Heart right ventricle (tissue), 16 donors: ENCODE data around the gene TLR8. TPM values are rescaled to one million over a fixed set of nuclear protein-coding genes. Genes with fewer than 3 reads are reported as not detected.

Source experiments
- ATAC-seq, 8 donors: fragments of 200-7000 bp; cut with Tn5 transposase; one replicate each; pipeline ENCODE4 v1.9.1; 2020; ENCODE audit warnings: mild to moderate bottlenecking in 8 of 8, moderate library complexity in 8 of 8, moderate number of reproducible peaks in 1 of 8
- DNase-seq, 2 donors: peaks; one replicate each; pipeline ENCODE4 v3.0.0-alpha.2; 2020
- H3K27ac ChIP-seq, 10 donors: fragments of 200-600 bp; sonication (generic) in 2 of 10; one replicate each; pipeline versions ENCODE4 v1.5.0 to v1.8.0; 2020 to 2022; ENCODE audit warnings: mild to moderate bottlenecking in 3 of 10
- H3K27me3 ChIP-seq, 7 donors: fragments of 200-600 bp; one replicate each; pipeline ENCODE4 v1.8.0; 2021 to 2022; ENCODE audit warnings: mild to moderate bottlenecking in 2 of 7
- H3K36me3 ChIP-seq, 9 donors: fragments of 200-600 bp; sonication (generic) in 1 of 9; one replicate each; pipeline versions ENCODE4 v1.5.0 to v1.8.0; 2020 to 2022; ENCODE audit warnings: mild to moderate bottlenecking in 2 of 9
- H3K4me1 ChIP-seq, 9 donors: fragments of 200-600 bp; sonication (generic) in 1 of 9; one replicate each; pipeline versions ENCODE4 v1.5.0 to v1.8.0; 2020 to 2022; ENCODE audit warnings: mild to moderate bottlenecking in 4 of 9
- H3K4me3 ChIP-seq, 10 donors: fragments of 200-600 bp; sonication (generic) in 2 of 10; one replicate each; pipeline versions ENCODE4 v1.5.0 to v1.8.0; 2020 to 2022; ENCODE audit warnings: mild to moderate bottlenecking in 7 of 10, moderate library complexity in 2 of 10
- H3K9me3 ChIP-seq, 11 donors: fragments of 200-600 bp in 10 of 11; sonication (generic) in 2 of 11; one replicate each; pipeline versions ENCODE4 v1.5.0 to v1.8.0; 2013 to 2022; ENCODE audit warnings: mild to moderate bottlenecking in 2 of 11, control low read depth in 1 of 11, moderate library complexity in 1 of 11
- WGBS, 2 donors: extraction: QIAGEN DNeasy Blood & Tissue Kit; methylation state at CpG; one replicate each; pipeline ENCODE4 v1.1.7; 2013; ENCODE audit warnings: inconsistent platforms in 1 of 2; 5-methylcytosine and 5-hydroxymethylcytosine counted together
- intact Hi-C, 10 donors: fragments of 100-400 bp; cut with DNase I; formaldehyde crosslinking; loops; one replicate each; pipeline versions ENCODE4 v1.11.1 to v1.14.2; 2022
- polyA plus RNA-seq, 2 donors: library from polyadenylated mRNA; stranded (reverse); fragments of 200-250 nt; gene quantifications; one replicate each; pipeline ENCODE4 v1.2.3, GENCODE V29; 2013
- total RNA-seq, 10 donors: library from RNA; stranded (reverse); fragmentation: NEBNext Ultra II Directional in 3 of 10; extraction: Animal tissue kit (Norgen Biotek cat#: 25700) in 3 of 10; gene quantifications; one replicate each; pipeline versions ENCODE4 v1.2.1 to v1.2.4, GENCODE V29; 2021 to 2023
- TF ChIP-seq, protein P1 (sequence below), 9 donors: fragments of 200-600 bp; sonication (generic) in 2 of 9; IDR thresholded peaks; one replicate each; pipeline versions ENCODE4 v1.5.0 to v1.8.0; 2021 to 2022; ENCODE audit warnings: antibody characterized with exemption in 9 of 9, mild to moderate bottlenecking in 5 of 9, moderate library complexity in 1 of 9
- donor health status: Arrhythmogenic right ventricular cardiomyopathy.
- donor health status: ischemic (EF 13 %, LVEDD 7.1; RV severe dilation, severe dysfunction).
- donor health status: healthy with polysubstance abuse.
- donor health status: DM: no; HTN: yes; CAD: no.
- donor health status: DM: no; HTN: no; CAD: no.
- donor health status: ischemic (EF 25% LVEDD 6.9; RV normal size, moderate dysfunction).
- donor health status: ischemic (EF 25% LVEDD 5.7; RV mildly dilated, moderate dysfunction).
- donor health status: healthy.
- donor health status: DM: yes; HTN: yes; CAD: no.
- donor health status: Ischemic cardiomyopathy.
- donor health status: ischemic (EF 35%, LVEDD 5.7; RV mildly dilated, moderate dysfunction).
- donor health status: nonischemic (EF 11% LVEDD 7.7; RV severe dilation, severe dysfunction).
- donor health status: DM: yes; HTN: yes; CAD: no.
- donor health status: PGD.
- donor health status: ischemic (EF 29% LVEDD 5.4; RV normal size, mild dysfunction).
- donor health status: nonischemic (EF 23%, LVEDD 6.1; RV moderate dilation, normal function).

TLR8 gene
- total and polyA plus RNA-seq, 12 donors: 0.07 to 6.9 (median 0.50) TPM

DNA sequence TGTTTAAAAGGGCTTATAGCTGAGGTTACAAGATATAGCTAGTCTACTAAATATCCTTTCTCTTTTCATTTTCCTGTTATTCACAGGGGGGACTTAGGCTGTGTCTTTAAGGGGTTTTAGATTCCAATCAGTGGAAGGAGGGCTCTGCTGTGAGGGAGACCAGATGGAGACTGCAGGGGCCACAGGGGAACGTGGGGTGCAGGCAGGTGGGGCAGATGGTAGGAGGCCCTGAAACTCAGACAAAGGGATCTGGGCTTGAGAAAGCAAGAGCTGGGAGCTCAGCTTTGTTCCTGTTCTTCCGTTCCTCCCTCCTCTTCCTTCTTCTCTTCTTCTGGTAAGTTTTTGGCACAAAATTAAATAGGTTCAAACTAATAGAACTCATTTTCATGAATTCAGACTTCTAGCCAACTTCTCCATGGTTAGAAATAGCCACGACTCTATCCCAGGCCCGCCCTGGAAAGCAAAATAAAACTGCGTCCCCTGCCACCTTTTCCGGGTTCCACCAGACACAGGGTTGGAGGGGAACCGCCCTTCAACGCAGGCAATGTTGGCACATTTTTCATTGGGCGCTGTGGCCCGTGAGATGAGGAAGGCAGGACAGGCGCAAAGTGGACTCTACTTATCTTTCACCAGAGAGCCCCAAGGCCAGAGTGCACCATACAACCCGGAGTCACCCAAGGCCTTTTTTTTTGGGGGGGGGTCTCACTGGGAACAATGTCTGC lies 65.0 kb downstream of the TLR8 start:
- H3K27me3 ChIP-seq: peaks cover 0 to 64% (median 0%) of the 10 kb centered on the region in 7 donors
- peaks cover 0 to 55% (median 6%) of the 10 kb centered on the region in 9 donors for H3K4me1 ChIP-seq
- DNase-seq (peak in 1 of 2 donors; percentile 43), ATAC-seq (peak in 7 of 8 donors; percentile 14 to 28 (median 20))
- peaks cover 0 to 4% (median 0%) of the 10 kb centered on the region in 9 donors for H3K36me3 ChIP-seq
- H3K9me3 ChIP-seq: peaks cover 0 to 4% (median 0%) of the 10 kb centered on the region in 11 donors
- peak overlapping the region in 7 of 10 donors; percentile 11 to 86 (median 22) for H3K4me3 ChIP-seq
- intact Hi-C loops: loop anchor here (2.0 to 10.0 kb wide), 14 partner anchors 123 to 517 kb away; no protein-coding TSS in a partner anchor
- H3K27ac ChIP-seq: peak overlapping the region; percentile 76 to 99 (median 93)
- 38 to 62% methylated on average over 12 of the region's 12 CpGs for WGBS, 2 donors
- TF ChIP-seq, protein P1, sequence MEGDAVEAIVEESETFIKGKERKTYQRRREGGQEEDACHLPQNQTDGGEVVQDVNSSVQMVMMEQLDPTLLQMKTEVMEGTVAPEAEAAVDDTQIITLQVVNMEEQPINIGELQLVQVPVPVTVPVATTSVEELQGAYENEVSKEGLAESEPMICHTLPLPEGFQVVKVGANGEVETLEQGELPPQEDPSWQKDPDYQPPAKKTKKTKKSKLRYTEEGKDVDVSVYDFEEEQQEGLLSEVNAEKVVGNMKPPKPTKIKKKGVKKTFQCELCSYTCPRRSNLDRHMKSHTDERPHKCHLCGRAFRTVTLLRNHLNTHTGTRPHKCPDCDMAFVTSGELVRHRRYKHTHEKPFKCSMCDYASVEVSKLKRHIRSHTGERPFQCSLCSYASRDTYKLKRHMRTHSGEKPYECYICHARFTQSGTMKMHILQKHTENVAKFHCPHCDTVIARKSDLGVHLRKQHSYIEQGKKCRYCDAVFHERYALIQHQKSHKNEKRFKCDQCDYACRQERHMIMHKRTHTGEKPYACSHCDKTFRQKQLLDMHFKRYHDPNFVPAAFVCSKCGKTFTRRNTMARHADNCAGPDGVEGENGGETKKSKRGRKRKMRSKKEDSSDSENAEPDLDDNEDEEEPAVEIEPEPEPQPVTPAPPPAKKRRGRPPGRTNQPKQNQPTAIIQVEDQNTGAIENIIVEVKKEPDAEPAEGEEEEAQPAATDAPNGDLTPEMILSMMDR (IDR thresholded peaks at IDR 0.05): no peak

DNA sequence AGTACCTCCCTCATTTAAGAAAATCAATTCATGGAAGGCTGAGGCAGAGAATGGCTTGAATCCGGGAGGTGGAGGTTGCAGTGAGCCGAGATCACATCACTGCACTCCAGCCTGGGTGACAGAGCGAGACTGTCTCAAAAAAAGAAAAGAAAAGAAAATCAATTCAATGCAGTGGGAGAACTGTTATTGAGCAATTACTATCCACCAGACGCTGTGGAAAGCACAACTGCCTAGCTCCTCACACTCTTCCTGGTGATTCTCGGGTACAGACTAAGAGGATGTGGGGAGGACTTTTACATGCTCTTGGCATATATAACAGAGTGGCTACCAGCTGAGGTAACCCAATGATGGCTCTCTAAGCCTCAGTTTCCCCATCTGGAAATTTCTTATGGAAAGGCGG lies 65.8 kb downstream of the TLR8 start:
- Histone ChIP-seq H3K9me3 (peaks cover 0 to 4% (median 0%) of the 10 kb centered on the region in 11 donors), H3K27ac (peak overlapping the region; percentile 76 to 99 (median 93)), H3K36me3 (peaks cover 0 to 11% (median 0%) of the 10 kb centered on the region in 9 donors), H3K4me1 (peaks cover 0 to 58% (median 6%) of the 10 kb centered on the region in 9 donors), H3K4me3 (peak overlapping the region in 6 of 10 donors; percentile 15 to 86 (median 24)), H3K27me3 (peaks cover 0 to 68% (median 0%) of the 10 kb centered on the region in 7 donors)
- ATAC-seq (no peak), DNase-seq (no peak)
- TF ChIP-seq, protein P1 (IDR thresholded peaks at IDR 0.05): no peak
- WGBS, 2 donors: 55 to 58% methylated on average over 6 of the region's 6 CpGs
- intact Hi-C loops: loop anchor here (2.0 to 10.0 kb wide), 13 partner anchors 123 to 517 kb away; no protein-coding TSS in a partner anchor

Other genes with a start within 250 kb of the TLR8 start
- 1 to 10 TPM; 2.1 to 9.7 (median 3.6) TPM for gene PRPS2, start 115.2 kb upstream of the TLR8 start, total RNA-seq
- gene PRPS2, start 115.2 kb upstream of the TLR8 start, polyA plus RNA-seq: 1 to 10 TPM; 2.7 to 4.0 TPM
- gene TLR7, start 39.5 kb upstream of the TLR8 start, total RNA-seq: 1 to 10 TPM in 2 of 10 donors, under 1 TPM in 8; 0.15 to 3.2 (median 0.55) TPM
- under 1 TPM; 0.03 to 0.07 TPM for gene TLR7, start 39.5 kb upstream of the TLR8 start, polyA plus RNA-seq
- gene TMSB4X, start 68.5 kb downstream of the TLR8 start, total RNA-seq: 1,000 to 10,000 TPM in 3 of 10 donors, 100 to 1,000 TPM in 7; 700 to 2,442 (median 850) TPM
- 1,000 to 10,000 TPM; 2,617 to 3,026 TPM for gene TMSB4X, start 68.5 kb downstream of the TLR8 start, polyA plus RNA-seq
- gene FAM9C, start 138.0 kb downstream of the TLR8 start, total RNA-seq: under 1 TPM in 6 of 10 donors, not detected in 4; 0.07 to 1.00 (median 0.29) TPM
- not detected for gene FAM9C, start 138.0 kb downstream of the TLR8 start, polyA plus RNA-seq